Kidney glomerular epithelial cell (primary cell): Measurements from ENCODE around the gene AGAP5.
"Not testable (repeated sequence)": the region's sequence is repeated elsewhere in the genome, so short reads cannot be mapped to it uniquely, and the experiment has no call there.

Experiments used
- DNase-seq: peaks from one replicate; lab custom pipeline; 2025; lab: John Stamatoyannopoulos, UW

AGAP5 gene

GRCh38 chr10:73697675-73698159 is at the start of gene AGAP5:
TSS of gene AGAP5 (minus strand) at chr10:73698109. CDS start at chr10:73697755, 354 bp downstream.
- not testable (repeated sequence) for DNase-seq

- no peak for DNase-seq
Measured at GRCh38 chr10:73746721-73747120, 48.8 kb upstream of the AGAP5 start.

DNA sequence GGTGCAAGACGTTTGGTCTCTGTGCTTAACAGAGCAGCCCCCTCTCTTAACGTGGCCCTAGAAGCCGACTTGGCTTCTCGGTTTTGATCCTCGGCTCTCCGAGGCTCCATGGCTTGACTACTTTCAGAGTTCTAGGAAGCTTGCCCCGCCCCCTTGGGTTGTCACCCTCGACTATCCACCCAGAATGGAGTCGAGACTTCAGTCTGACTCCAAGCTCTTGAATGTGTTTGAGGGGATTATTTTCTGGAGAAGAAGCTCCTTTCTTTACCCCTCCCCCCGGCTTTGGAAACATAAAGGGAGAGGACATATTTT is 46.7 kb upstream of the AGAP5 start:
- peak; percentile 42 for DNase-seq

GRCh38 chr10:73743905-73744663 is 46.2 kb upstream of the AGAP5 start, which contains the start of gene SEC24C:
TSS of gene SEC24C (plus strand) at chr10:73744372. CDS start at chr10:73746833, 2,461 bp downstream.
- peak; percentile 96 for DNase-seq

DNA sequence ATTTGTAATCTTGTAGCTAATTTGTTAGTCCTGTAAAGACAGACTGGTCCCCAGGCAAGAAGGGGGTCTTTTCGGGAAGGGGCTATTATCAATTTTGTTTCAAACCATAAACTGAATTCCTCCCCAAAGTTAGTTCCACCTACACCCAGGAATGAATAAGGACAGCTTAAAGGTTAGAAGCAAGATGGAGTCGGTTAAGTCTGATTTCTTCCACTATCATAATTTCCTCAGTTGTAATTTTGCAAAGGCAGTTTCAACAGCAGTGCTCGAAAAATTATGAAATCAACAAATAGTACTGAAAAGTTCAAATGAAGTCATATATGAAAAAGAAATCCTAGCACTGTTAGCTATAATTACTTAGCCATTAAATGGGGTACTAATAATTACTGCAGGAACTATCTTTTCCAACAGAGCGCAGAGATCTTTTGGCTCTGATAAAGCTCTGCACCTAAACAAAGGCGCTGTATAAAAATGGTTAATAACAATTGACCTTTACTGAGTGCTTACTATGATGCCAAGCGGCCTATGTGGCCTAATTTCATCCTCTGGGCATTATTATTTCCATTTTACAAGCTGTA is 45.5 kb upstream of the AGAP5 start:
- no peak for DNase-seq

DNA sequence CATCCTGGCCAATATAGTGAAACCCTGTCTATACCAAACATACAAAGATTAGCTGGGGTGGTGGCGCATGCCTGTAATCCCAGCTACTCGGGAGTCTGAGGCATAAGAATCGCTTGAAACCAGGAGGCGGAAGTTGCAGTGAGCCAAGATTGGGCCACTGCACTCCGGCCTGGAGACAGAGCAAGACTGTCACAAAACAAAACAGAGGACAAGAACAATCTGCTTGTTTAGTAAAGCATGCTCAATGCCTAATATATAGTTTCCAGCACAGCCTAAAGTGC is 44.5 kb upstream of the AGAP5 start:
- no peak for DNase-seq

DNA sequence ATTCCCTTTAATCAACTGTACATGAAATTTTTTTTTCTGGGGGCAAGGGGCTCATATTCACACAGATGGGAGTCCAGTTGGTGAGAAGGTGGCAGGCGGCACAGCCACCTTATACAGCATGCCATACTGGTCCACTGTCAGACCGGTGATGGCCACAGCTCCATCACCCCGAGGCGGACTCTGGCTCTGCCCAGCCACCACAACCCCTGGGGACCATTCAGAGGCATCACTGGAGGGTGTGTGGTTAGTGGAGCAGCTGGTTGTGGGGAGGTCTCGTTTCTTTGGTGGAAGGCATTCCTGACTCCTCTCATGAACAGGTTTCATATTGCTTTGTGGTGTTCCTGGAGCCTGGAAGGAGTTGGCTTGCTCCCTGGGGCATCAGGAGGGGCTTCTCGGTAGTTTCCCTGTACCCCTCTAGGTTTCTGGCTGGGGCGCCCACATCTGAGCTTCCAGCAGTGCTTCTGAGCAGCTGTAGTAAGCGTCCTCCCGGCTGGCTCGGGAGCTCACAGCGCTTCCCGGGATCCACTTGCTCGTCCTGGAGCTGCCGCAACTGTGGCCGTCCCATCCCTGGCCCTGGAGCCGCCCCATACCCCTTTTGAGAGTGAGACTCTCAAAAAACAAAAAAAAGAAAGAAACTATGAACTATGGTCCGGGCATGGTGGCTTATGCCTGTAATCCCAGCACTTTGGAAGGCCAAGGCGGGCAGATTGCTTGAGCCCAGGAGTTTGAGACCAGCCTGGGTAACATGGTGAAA is 42.8 kb upstream of the AGAP5 start:
- not testable (repeated sequence) for DNase-seq

DNA sequence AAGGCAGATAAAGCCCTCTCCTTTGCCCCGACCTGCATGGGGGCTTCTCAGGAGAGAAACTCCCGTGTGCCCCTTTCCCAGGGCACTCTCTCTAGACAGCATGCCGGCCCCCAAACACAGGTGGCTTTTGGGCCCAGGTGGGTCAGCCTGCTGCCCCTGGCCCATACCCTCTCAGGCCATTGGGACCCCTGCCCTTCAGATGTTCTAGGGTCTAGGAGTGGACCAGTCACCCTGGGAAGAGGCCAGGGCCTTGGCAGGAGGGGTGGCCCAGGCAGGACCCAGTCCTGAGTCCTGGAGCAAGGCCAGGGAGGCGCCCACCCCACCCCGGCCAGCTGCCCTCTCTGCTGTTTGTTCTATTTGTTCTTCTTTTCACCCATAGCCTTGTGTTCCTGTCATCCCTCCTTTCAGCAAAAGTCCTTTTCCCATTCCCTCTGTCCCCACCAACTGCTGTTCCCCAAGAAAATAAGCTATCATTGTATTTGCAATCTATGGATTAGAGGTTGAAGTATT is 36.9 kb upstream of the AGAP5 start:
- no peak for DNase-seq

GRCh38 chr10:73734028-73734720 is 36.3 kb upstream of the AGAP5 start:
- no peak for DNase-seq

- DNase-seq: no peak
Measured at GRCh38 chr10:73732931-73733623, 35.2 kb upstream of the AGAP5 start.

- no peak for DNase-seq
Measured at GRCh38 chr10:73732426-73732825, 34.5 kb upstream of the AGAP5 start.

- DNase-seq: no peak
Measured at GRCh38 chr10:73731588-73732375, 33.9 kb upstream of the AGAP5 start.

GRCh38 chr10:73730153-73730906 is 32.4 kb upstream of the AGAP5 start:
- DNase-seq: peak; percentile 82

GRCh38 chr10:73729781-73730152 is 31.9 kb upstream of the AGAP5 start:
- DNase-seq: peak; percentile 62

DNA sequence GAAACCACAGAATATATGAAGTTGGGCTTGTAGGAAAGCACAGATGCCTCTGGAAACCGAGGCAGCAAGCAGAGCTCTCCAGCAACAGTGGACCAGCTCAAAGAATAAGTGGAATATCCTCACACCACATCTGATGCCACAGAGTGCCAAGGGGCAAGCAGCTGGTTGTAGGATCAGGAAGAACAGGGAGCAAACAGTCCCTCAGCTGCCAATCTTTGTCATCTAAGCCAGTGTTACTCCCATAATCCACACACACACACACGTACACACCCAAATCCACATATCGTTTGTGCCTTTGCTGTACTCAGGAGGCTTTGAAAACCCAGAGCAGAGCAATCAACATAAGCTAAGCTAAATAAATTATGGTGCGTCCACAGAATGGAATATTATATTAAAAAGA is 25.6 kb upstream of the AGAP5 start:
- no peak for DNase-seq

DNA sequence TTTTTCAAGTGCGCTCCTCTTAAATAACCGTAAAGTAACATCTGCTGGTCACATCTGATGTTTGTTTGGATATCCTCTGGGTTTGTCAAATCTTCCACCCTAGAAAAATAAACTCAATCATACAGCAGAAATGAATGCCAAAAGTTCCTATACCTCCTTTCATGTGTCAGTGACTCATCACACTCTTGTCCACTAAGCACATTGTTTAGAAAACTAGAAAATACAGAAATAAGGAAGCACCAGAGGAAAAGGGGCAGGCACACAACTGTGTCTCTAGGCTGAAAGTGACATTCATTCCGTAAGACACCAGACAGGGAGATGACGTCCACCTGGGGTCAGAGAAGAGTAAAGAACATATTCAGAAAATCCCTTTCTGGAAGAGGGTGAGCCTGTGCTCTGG is 22.7 kb upstream of the AGAP5 start:
- DNase-seq: not testable (repeated sequence)

GRCh38 chr10:73717556-73717955 is 19.6 kb upstream of the AGAP5 start:
- DNase-seq: no peak

GRCh38 chr10:73716251-73716650 is 18.3 kb upstream of the AGAP5 start:
- DNase-seq: no peak

GRCh38 chr10:73715179-73716156 is 17.6 kb upstream of the AGAP5 start:
- DNase-seq: not testable (repeated sequence)
